ENCODE data around the gene ADAMTS2.
"Not testable (repeated sequence)": the region's sequence is repeated elsewhere in the genome, so short reads cannot be mapped to it uniquely, and the experiment has no call there.

Gene ADAMTS2

DNA sequence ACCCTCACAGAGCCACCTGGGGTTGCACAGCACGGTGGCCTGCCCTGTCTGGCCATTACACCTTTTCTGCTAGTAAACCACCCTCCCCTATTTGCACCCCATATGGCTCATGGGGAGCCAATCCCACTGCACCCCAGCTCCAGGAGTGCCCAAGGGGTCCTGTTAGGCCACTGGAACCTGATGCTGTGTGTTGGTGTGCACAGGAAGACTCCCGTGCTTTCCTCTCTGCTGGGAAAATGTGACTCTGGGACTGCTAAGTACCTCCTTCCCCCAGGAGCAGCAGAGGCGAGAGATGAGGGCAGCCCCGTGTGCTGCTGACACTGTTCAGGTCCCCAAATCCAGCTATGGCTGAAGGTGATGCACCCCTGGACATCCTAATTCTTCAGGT lies 126.3 kb downstream of the ADAMTS2 start:
- H3K4me1 ChIP-seq (ENCODE audit: insufficient read depth, low read length, severe bottlenecking): no peaks in the 10 kb centered on the region
- no peaks in the 10 kb centered on the region for H3F3A ChIP-seq (ENCODE audit: insufficient read depth, low read length)
- no peak overlapping the region for H3K9ac ChIP-seq (ENCODE audit: low read length)
- H3K9me3 ChIP-seq (ENCODE audit: low read length): no peaks in the 10 kb centered on the region
- no peak overlapping the region for H3K4me2 ChIP-seq (ENCODE audit: low read length)
- H3K36me3 ChIP-seq (ENCODE audit: insufficient read depth, low read length): no peaks in the 10 kb centered on the region
- H3K4me3 ChIP-seq (ENCODE audit: low read depth, low read length, poor library complexity, severe bottlenecking): no peak overlapping the region
- H3K79me2 ChIP-seq (ENCODE audit: insufficient read depth, low read length): no peaks in the 10 kb centered on the region
- no peaks in the 10 kb centered on the region for H4K20me1 ChIP-seq (ENCODE audit: insufficient read depth, low read length)
- no peaks in the 10 kb centered on the region for H3K9me2 ChIP-seq (ENCODE audit: low read depth, low read length)
- no peak for TF ChIP-seq EZH2 (IDR thresholded peaks at IDR 0.05; ENCODE audit: borderline replicate concordance, low read length)
- TF ChIP-seq, protein P1, sequence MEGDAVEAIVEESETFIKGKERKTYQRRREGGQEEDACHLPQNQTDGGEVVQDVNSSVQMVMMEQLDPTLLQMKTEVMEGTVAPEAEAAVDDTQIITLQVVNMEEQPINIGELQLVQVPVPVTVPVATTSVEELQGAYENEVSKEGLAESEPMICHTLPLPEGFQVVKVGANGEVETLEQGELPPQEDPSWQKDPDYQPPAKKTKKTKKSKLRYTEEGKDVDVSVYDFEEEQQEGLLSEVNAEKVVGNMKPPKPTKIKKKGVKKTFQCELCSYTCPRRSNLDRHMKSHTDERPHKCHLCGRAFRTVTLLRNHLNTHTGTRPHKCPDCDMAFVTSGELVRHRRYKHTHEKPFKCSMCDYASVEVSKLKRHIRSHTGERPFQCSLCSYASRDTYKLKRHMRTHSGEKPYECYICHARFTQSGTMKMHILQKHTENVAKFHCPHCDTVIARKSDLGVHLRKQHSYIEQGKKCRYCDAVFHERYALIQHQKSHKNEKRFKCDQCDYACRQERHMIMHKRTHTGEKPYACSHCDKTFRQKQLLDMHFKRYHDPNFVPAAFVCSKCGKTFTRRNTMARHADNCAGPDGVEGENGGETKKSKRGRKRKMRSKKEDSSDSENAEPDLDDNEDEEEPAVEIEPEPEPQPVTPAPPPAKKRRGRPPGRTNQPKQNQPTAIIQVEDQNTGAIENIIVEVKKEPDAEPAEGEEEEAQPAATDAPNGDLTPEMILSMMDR (IDR thresholded peaks at IDR 0.05; ENCODE audit: low read length): no peak
- H2AFZ ChIP-seq (ENCODE audit: low read length): no peak overlapping the region
- no peaks in the 10 kb centered on the region for H3K27me3 ChIP-seq (ENCODE audit: insufficient read depth, low read length)
- no peak overlapping the region for H3K27ac ChIP-seq (ENCODE audit: low read depth, low read length, poor library complexity, severe bottlenecking)

DNA sequence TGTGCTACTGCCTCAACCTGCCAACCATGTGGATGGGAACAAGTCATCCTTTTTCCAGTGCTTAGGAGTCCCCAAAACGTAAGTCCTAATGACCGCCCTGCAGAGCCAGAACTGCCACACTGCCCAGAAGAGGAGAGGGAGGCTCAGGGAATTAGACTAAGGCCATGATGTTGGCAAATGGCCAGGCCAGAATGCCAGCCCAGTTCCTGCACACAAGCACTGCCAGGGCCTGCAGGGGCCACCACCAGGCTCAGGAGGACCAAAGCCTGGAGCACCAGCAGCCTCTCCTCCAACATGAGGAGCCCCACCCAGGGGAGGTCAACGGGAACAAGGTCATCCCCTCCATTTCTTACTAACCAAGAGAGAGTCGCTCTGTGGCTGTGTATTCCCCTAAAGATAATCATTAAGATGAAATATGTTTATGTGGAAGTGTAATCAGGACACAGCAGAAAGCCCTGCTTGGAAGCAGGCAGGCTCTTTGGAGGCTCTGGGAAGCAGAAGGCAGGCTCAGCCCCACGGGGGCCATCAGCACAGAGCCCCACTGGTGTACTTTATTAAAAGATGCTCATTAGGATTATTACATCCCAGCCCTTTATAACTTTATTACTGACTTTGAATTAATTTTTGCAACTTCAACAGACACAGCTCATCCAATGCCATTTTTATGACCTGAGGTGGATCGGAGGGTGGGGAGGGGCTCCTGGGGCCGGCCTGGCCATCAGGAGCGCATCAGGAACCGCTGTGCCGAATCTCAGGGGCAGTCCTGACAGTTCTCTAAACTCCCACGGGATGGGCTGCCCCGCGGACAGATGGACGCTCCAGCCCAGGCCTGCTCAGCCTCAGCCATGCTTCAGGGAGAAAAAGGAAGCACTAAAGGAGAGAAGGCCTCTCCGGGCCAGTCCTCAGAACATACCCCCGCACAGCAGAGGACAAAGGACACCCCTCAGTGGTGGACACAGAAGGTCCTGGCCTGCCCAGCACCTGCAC lies 127.0 kb downstream of the ADAMTS2 start:
- Histone ChIP-seq H3K9me3 (ENCODE audit: low read length) (no peaks in the 10 kb centered on the region), H3K79me2 (ENCODE audit: insufficient read depth, low read length) (no peaks in the 10 kb centered on the region), H3K4me2 (ENCODE audit: low read length) (no peak overlapping the region), H3F3A (ENCODE audit: insufficient read depth, low read length) (no peaks in the 10 kb centered on the region), H4K20me1 (ENCODE audit: insufficient read depth, low read length) (no peaks in the 10 kb centered on the region), H3K27me3 (ENCODE audit: insufficient read depth, low read length) (no peaks in the 10 kb centered on the region), H3K4me1 (ENCODE audit: insufficient read depth, low read length, severe bottlenecking) (no peaks in the 10 kb centered on the region), H3K27ac (ENCODE audit: low read depth, low read length, poor library complexity, severe bottlenecking) (no peak overlapping the region), H3K9ac (ENCODE audit: low read length) (no peak overlapping the region), H2AFZ (ENCODE audit: low read length) (no peak overlapping the region), H3K9me2 (ENCODE audit: low read depth, low read length) (no peaks in the 10 kb centered on the region), H3K4me3 (ENCODE audit: low read depth, low read length, poor library complexity, severe bottlenecking) (no peak overlapping the region), H3K36me3 (ENCODE audit: insufficient read depth, low read length) (no peaks in the 10 kb centered on the region)
- TF ChIP-seq, protein P1 (IDR thresholded peaks at IDR 0.05; ENCODE audit: low read length): no peak
- TF ChIP-seq EZH2 (IDR thresholded peaks at IDR 0.05; ENCODE audit: borderline replicate concordance, low read length): no peak

DNA sequence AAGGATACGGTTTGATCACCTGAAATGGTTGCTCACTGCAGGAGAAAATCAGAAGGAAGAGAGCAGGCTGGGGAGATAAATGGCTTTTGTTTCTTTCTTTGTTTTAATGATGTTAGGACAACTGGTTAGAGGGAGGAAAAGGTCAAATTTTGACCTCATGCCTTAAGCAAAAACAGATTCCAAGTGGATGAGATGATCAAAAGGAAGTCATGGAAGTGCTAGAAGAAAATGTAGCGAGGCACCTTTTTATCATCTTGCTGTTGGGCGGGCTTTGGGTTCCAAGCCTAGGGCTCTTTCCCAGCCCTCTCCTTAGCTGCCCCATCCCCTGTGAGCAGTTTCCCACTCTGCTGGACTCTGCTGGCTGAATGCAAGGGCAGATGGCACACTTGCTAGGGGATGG lies 127.9 kb downstream of the ADAMTS2 start:
- Histone ChIP-seq H3F3A (ENCODE audit: insufficient read depth, low read length) (no peaks in the 10 kb centered on the region), H3K9ac (ENCODE audit: low read length) (no peak overlapping the region), H2AFZ (ENCODE audit: low read length) (no peak overlapping the region), H4K20me1 (ENCODE audit: insufficient read depth, low read length) (no peaks in the 10 kb centered on the region), H3K4me1 (ENCODE audit: insufficient read depth, low read length, severe bottlenecking) (no peaks in the 10 kb centered on the region), H3K4me2 (ENCODE audit: low read length) (no peak overlapping the region), H3K9me3 (ENCODE audit: low read length) (no peaks in the 10 kb centered on the region), H3K36me3 (ENCODE audit: insufficient read depth, low read length) (no peaks in the 10 kb centered on the region), H3K27ac (ENCODE audit: low read depth, low read length, poor library complexity, severe bottlenecking) (no peak overlapping the region), H3K9me2 (ENCODE audit: low read depth, low read length) (no peaks in the 10 kb centered on the region), H3K27me3 (ENCODE audit: insufficient read depth, low read length) (no peaks in the 10 kb centered on the region), H3K4me3 (ENCODE audit: low read depth, low read length, poor library complexity, severe bottlenecking) (no peak overlapping the region), H3K79me2 (ENCODE audit: insufficient read depth, low read length) (no peaks in the 10 kb centered on the region)
- TF ChIP-seq, protein P1 (IDR thresholded peaks at IDR 0.05; ENCODE audit: low read length): no peak
- no peak for TF ChIP-seq EZH2 (IDR thresholded peaks at IDR 0.05; ENCODE audit: borderline replicate concordance, low read length)

DNA sequence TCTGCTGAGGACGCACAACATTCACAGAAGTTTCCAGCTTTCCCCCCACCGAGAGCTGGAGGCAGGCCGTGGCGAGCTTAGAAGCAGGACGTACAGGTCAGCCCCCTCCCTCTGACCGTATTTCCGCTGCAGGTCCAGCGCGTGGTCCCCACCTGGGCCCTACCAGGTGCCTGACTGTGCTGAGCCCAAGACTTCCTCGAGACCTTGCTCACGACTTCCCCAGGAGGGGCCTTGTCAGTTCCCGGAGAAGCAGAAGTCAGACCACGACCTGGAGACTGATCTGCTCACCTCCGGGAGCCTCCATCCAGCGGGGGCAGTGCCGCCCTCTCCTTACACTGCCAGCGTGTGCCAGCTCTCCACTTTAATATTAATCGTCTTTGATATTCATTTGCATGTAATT lies 128.9 kb downstream of the ADAMTS2 start:
- not testable (repeated sequence) for H3K27ac ChIP-seq (ENCODE audit: low read depth, low read length, poor library complexity, severe bottlenecking); H3F3A ChIP-seq (ENCODE audit: insufficient read depth, low read length); H3K36me3 ChIP-seq (ENCODE audit: insufficient read depth, low read length); H2AFZ ChIP-seq (ENCODE audit: low read length); H3K4me1 ChIP-seq (ENCODE audit: insufficient read depth, low read length, severe bottlenecking); H4K20me1 ChIP-seq (ENCODE audit: insufficient read depth, low read length); H3K9me2 ChIP-seq (ENCODE audit: low read depth, low read length); H3K27me3 ChIP-seq (ENCODE audit: insufficient read depth, low read length); H3K4me2 ChIP-seq (ENCODE audit: low read length); H3K9me3 ChIP-seq (ENCODE audit: low read length); H3K9ac ChIP-seq (ENCODE audit: low read length); H3K79me2 ChIP-seq (ENCODE audit: insufficient read depth, low read length); H3K4me3 ChIP-seq (ENCODE audit: low read depth, low read length, poor library complexity, severe bottlenecking)

All from OCI-LY1 (cell line).